ENCODE measurements around the gene ZNF521.

Gene ZNF521

DNA sequence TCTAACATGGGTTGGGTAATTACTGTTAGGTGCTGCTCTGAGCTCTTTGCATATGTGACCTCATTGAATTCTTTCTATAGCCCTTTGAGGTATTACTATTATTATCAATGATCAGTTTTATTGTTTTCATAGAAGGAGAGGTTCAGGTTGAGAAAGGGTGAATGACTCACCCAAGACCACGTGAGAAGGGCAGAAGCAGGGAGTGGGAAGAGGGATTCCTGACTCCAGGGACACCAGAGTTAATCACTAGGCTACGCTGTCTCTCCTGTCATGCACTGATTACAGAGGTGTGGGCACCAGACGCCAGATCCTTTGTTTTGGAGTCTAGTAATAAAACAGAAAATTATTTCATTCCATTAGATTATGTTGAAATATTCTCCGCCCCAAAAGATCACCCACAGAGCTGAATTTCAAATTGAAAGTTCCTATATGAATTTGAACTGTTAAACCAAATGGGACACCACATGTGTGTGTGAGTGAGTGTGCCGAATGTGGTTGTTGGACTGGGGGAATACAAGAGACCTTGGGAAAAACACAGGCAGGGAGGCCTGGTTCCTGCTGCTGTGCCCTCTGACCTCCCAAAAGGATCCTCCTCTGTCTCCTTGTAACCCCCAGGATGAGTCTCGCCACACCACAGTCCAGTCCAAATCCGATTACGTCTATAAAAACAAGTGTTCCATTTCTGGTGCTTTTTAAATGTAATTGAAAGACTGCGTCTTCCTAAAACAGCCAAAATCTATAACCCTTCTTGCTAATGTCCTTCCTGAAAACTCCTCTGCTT lies 215.4 kb downstream of the ZNF521 start:
- H3K9me3 Mint-ChIP-seq = no peaks in the 10 kb centered on the region
- ATAC-seq = no peak
- H3K27me3 Mint-ChIP-seq = no peaks in the 10 kb centered on the region
- H3K36me3 Mint-ChIP-seq = no peaks in the 10 kb centered on the region
- H3K4me1 Mint-ChIP-seq = no peaks in the 10 kb centered on the region
- H3K27ac Mint-ChIP-seq = no peak overlapping the region
- H3K4me3 Mint-ChIP-seq = no peak overlapping the region

DNA sequence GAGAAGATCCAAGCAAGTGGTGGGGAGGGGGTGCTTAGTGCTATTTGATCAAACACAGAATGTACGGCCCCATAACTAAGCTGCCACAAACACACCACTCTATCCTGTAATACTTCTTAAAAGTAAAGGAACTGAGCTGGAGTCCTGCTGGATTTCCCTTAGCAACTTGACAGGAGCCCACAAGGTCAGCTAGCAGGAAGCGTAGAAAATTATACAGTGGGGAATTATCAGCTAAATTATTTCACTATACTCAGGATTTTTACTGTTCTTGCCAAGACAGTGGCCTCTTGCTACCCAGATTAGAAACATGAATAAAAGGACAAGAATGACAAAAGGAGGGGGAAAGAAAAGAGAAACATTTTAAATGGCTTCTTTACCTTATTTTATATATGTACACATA lies 217.1 kb downstream of the ZNF521 start:
- H3K36me3 Mint-ChIP-seq = no peaks in the 10 kb centered on the region
- no peaks in the 10 kb centered on the region for H3K4me1 Mint-ChIP-seq
- no peak overlapping the region for H3K27ac Mint-ChIP-seq
- H3K4me3 Mint-ChIP-seq = no peak overlapping the region
- ATAC-seq = no peak
- H3K9me3 Mint-ChIP-seq = no peaks in the 10 kb centered on the region
- H3K27me3 Mint-ChIP-seq = no peaks in the 10 kb centered on the region

DNA sequence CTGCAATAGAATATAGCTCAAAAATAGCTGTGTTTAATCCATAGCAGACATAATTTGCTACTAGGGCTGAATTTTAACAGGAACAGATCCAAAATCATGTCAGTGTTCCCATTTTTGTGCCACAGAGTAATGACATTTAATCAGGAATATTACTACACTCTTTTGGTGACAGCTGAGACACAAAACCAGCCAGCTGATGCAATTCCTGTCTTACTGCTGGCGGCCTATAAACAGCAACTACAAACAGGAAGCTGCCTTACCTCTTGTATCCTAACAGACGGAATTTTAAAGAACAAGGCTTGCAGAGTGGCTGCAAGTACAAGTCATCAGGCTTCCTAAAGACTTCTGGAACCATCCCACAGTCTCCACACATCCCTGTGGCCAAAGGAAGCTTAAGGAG lies 218.1 kb downstream of the ZNF521 start:
- Mint-ChIP-seq H3K4me1 (no peaks in the 10 kb centered on the region), H3K36me3 (no peaks in the 10 kb centered on the region), H3K27me3 (no peaks in the 10 kb centered on the region), H3K9me3 (no peaks in the 10 kb centered on the region), H3K27ac (no peak overlapping the region), H3K4me3 (no peak overlapping the region)
- ATAC-seq = no peak

DNA sequence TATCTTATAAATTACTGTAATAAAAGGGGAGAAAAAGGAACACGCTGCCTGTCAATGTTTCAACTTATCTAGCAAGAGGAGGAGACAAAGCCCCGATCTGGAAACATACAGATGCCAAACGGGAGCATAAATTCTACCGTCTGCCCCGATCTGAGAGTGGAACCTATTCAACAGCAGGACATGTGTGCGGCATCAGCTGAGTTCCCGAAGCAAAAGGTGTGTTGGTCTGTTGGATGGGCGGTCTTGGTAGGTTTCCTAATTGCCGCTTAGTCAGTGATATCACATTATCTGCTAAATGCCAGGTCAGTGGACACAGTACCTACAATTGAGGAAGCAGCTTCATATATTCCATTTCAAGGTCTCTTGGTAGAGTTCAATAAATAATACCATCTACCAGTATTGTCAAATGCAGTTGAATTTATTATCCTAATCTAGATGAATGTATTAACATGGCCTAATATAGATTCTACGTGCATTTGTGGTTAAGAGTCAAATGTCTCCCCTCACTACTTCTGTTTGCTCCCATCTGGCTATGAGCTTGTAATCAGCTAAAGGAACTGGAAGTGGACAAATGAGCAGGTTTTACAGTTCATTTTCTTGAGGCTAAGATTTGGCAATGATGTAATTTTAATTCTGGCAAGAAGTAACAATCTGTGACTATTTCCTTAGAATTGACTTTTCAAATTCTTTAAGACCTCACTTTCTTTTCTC lies 219.0 kb downstream of the ZNF521 start:
- Mint-ChIP-seq H3K36me3 (no peaks in the 10 kb centered on the region), H3K4me1 (no peaks in the 10 kb centered on the region), H3K4me3 (no peak overlapping the region), H3K9me3 (no peaks in the 10 kb centered on the region), H3K27ac (no peak overlapping the region), H3K27me3 (no peaks in the 10 kb centered on the region)
- no peak for ATAC-seq

DNA sequence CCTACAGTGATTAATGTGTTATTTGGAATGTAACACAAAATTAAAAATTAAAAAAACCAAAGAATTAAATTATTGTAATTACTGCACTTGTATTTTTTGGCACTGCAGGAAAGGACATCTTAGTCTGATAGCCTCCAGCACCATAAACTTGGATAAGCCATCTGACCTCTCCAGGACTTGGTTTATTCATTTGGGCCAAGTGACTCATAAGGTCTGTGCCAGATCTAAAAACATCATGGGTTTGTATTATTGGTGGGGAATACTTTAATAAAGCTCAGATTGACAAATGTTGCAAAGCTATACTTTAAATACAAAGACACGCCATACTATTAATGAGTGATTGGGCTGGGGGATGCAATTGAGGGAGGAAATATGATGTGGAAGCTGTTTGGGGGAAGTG lies 225.2 kb downstream of the ZNF521 start:
- H3K4me3 Mint-ChIP-seq = no peak overlapping the region
- no peaks in the 10 kb centered on the region for H3K27me3 Mint-ChIP-seq
- ATAC-seq = no peak
- no peaks in the 10 kb centered on the region for H3K9me3 Mint-ChIP-seq
- no peak overlapping the region for H3K27ac Mint-ChIP-seq
- no peaks in the 10 kb centered on the region for H3K36me3 Mint-ChIP-seq
- no peaks in the 10 kb centered on the region for H3K4me1 Mint-ChIP-seq

DNA sequence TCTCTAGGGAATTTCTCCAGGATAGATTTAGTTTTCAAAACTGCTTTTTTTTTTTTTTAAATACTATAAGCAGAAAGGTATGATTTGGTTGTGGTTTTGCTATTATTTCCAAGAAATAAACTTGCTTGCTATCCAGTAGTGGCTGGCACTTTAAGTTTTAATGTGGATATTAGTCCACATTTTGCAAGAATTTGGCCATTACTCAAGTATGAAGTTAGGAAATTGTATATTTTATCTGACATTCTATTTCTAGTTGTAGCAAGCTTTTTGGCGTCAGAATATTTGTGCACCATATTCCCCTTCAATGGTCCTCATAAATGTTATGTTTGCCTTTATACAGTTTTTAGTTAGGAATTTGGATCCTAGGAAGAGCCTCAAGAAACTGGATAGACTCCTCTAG lies 226.3 kb downstream of the ZNF521 start:
- Mint-ChIP-seq H3K27ac (no peak overlapping the region), H3K4me3 (no peak overlapping the region), H3K36me3 (no peaks in the 10 kb centered on the region), H3K27me3 (no peaks in the 10 kb centered on the region), H3K4me1 (no peaks in the 10 kb centered on the region), H3K9me3 (no peaks in the 10 kb centered on the region)
- no peak for ATAC-seq

DNA sequence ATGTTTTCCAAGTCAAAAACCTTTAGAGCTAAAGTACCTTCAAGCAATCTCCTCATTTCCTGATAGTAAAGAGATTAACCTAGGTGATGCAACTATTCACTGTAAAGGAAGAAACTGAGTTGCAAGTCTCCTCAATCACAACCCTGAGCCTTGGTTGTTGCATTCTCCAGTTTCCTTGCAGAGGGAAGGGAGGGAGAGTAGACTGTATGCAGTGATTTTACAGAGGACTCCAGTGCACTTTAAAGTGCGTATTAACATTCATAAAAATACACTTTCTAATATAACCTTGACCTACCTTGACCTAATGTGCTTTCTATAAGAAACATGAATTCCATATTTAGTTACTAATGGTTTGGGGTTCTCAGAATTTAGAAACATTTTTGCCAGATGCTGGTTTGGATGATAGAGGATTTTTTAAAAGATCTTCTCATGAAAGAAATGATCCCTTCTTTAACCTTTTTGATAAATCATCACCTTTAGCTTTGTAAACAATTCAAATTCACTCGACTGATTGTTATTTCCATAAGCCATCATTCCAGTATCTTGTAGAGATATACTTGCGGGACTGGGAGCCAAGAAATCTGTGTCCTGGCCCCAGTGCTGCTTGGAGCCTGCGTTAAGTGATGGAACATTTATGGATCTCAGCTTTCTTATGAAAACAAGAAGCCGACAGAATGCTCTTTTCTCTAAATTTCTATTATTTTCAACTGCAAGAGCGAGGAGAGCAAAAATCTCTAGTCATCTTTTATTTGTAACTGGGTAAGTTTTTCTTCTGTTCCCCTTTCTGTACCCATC lies 228.3 kb downstream of the ZNF521 start:
- no peaks in the 10 kb centered on the region for H3K27me3 Mint-ChIP-seq
- H3K4me1 Mint-ChIP-seq = no peaks in the 10 kb centered on the region
- no peak for ATAC-seq
- H3K36me3 Mint-ChIP-seq = no peaks in the 10 kb centered on the region
- H3K4me3 Mint-ChIP-seq = no peak overlapping the region
- peaks cover 2% of the 10 kb centered on the region for H3K9me3 Mint-ChIP-seq
- H3K27ac Mint-ChIP-seq = no peak overlapping the region

DNA sequence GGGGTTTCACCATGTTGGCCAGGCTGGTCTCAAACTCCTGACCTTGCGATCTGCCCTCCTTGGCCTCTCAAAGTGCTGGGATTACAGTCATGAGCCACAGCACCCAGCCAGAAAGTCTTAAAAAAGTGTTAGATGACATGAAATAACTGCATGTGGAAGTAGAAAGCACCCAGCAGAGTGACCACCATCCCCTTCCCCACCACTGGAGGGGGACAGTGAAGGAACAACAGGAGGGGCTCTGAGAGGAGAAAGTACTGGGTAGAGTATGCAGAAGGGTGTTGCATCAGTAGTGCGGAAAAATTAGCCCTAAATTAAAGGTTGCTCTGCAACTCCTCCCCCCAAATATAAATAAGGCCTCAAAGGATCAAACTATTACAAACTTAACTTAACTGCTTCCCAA lies 230.5 kb downstream of the ZNF521 start:
- no peaks in the 10 kb centered on the region for H3K36me3 Mint-ChIP-seq
- no peak for ATAC-seq
- H3K27me3 Mint-ChIP-seq = peaks cover 12% of the 10 kb centered on the region
- H3K27ac Mint-ChIP-seq = no peak overlapping the region
- H3K4me1 Mint-ChIP-seq = no peaks in the 10 kb centered on the region
- H3K9me3 Mint-ChIP-seq = peaks cover 12% of the 10 kb centered on the region
- no peak overlapping the region for H3K4me3 Mint-ChIP-seq

DNA sequence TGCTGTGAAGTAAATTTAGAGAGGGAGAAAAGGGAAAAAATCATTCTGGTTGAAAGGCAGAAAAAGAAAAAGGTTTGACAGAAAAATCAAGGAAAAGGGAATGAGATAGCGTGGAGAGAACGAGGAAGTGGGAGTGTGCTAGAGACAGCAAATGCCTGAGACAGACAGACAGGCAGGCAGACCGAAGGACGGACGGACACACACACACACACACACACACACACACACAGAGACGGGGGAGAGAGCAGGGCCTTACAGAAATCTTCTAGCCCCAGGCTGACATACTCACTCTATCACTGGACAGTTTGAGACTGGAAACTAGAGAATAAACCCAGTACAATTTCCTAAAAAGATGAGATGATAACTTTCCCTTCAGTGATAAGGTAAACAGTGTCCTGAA lies 238.4 kb downstream of the ZNF521 start:
- Mint-ChIP-seq H3K36me3 (no peaks in the 10 kb centered on the region), H3K9me3 (peaks cover 15% of the 10 kb centered on the region), H3K27ac (no peak overlapping the region), H3K4me3 (no peak overlapping the region), H3K4me1 (no peaks in the 10 kb centered on the region), H3K27me3 (peaks cover 21% of the 10 kb centered on the region)
- no peak for ATAC-seq

DNA sequence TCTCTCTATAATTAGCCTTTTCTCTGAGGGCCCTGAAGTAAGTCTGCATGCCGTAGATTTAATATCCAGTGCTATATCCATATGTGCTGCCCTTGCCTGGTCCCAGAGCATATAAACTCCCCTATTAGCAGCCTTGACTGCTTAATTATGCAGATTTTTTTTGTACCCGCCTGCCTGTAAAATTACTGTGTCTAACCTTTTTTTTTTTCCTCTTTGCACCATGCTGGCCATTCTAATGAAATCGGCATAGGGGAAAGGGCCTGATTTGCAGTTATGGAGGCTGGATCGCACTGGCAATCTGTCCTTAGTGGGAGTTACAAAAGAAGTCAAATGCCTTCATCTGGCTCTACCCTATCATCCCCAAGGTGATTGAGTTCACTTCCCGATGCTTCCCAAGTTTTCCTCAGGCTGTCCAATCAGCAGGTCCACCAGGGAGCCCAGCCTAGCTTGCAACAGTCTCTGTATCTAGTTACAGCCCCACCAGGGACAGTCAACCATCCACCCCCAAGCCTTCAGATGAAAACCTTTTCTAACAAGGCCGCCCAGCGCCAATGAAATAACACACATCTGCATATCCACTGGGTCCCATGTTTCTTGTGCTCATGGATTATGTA lies 239.0 kb downstream of the ZNF521 start:
- no peaks in the 10 kb centered on the region for H3K36me3 Mint-ChIP-seq
- no peaks in the 10 kb centered on the region for H3K4me1 Mint-ChIP-seq
- no peak overlapping the region for H3K4me3 Mint-ChIP-seq
- peaks cover 13% of the 10 kb centered on the region for H3K9me3 Mint-ChIP-seq
- ATAC-seq = no peak
- H3K27me3 Mint-ChIP-seq = peaks cover 21% of the 10 kb centered on the region
- H3K27ac Mint-ChIP-seq = no peak overlapping the region

DNA sequence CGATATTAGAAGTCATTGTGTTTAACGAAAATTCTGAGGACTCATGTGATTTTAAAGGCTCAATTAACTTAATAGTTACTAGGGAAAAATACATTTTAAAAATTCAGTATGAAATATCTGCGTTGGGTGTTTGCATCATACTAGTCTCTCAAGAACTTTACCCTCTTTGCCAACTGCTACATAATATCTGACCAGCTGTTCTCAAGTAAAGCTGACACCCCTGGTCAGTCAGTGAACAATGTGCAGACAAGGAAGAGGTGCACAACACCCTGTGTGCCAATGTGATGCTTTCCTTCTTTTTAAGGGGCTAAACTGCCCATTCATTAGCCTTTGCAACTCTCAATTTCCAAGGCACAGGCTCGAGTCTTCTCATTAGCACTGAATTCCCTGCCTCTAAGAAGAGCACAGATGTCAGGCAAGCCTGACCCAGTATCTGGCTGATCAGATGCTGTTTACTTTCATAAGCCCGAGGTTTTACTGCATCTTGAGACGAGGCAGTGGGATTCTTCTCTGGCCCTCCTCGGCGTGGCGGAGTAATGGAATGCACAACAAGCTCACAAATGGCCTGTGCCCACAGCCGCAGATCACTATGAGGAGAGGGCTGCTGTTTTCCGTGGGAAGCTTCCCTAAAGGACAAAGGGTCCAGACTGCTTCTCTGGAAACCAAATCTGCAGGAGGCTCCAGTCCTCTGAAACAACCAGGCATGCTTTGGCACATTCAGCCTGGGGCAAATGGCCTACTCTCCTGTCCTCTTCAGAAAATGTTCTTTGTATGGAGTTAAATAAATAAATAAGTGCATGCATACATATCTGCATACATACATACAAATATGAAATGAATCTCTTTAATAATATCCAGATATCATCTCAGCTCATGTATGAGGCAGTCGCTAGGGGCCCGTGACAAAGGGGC lies 240.3 kb downstream of the ZNF521 start:
- Mint-ChIP-seq H3K27me3 (peaks cover 11% of the 10 kb centered on the region), H3K4me3 (no peak overlapping the region), H3K36me3 (no peaks in the 10 kb centered on the region), H3K27ac (no peak overlapping the region), H3K9me3 (peaks cover 5% of the 10 kb centered on the region), H3K4me1 (no peaks in the 10 kb centered on the region)
- ATAC-seq = no peak

DNA sequence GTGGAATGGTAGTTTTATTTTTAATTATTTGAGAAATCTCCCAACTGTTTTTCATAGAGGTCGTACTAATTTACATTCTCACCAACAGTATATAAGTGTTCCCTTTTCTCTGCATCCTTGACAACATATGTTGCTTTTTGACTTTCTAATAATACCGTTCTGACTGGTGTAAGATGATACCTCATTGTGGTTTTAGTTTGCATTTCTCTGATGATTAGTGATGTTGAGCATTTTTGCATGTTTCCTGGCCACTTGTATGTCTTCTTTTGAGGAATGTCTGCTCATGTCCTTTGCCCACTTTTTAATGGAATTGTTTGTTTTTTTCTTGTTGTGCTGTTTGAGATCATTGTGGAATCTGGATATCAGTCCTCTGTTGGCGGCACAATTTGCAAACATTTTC lies 242.5 kb downstream of the ZNF521 start:
- H3K4me3 Mint-ChIP-seq = no peak overlapping the region

DNA sequence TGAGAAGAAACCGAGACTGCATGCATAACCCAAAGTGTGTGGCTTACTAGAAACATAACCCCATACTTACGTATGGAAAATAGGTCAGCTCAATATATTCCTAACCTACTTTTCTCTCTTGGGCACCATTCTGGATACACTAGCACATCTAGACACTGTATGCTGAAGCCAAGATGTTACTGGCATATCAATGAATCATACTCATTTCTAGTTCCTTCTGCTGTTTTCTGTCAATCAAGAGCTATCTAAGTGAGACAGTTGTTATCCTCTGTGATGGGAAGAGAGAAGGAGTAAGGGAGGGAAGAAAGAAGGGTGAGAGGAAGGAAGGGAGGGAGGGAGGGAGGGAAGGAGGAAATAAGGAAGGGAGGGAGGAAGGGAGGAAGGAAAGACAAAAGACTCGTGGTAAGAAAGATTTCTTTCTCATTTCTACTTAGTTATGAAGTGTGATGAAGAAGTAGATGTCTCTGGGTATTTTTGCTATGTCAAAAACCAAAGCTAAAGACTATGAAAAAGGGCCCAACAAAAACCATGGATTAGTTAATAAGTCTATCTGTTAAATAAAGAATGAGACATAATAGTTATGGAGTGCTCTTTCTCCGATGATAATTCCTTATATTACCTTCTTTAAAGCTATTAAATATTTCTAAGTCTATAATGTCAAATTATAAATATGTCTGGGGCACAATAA lies 248.4 kb downstream of the ZNF521 start:
- H3K4me1 Mint-ChIP-seq = no peaks in the 10 kb centered on the region
- H3K27ac Mint-ChIP-seq = no peak overlapping the region
- no peak overlapping the region for H3K4me3 Mint-ChIP-seq
- no peaks in the 10 kb centered on the region for H3K27me3 Mint-ChIP-seq
- H3K36me3 Mint-ChIP-seq = no peaks in the 10 kb centered on the region
- ATAC-seq = no peak
- H3K9me3 Mint-ChIP-seq = no peaks in the 10 kb centered on the region

More for the DNA sequence above, 242.5 kb downstream of the ZNF521 start:
- H3K27ac Mint-ChIP-seq = no peak overlapping the region
- H3K9me3 Mint-ChIP-seq = peaks cover 3% of the 10 kb centered on the region
- H3K36me3 Mint-ChIP-seq = no peaks in the 10 kb centered on the region
- no peaks in the 10 kb centered on the region for H3K27me3 Mint-ChIP-seq
- no peak for ATAC-seq
- no peaks in the 10 kb centered on the region for H3K4me1 Mint-ChIP-seq

DNA sequence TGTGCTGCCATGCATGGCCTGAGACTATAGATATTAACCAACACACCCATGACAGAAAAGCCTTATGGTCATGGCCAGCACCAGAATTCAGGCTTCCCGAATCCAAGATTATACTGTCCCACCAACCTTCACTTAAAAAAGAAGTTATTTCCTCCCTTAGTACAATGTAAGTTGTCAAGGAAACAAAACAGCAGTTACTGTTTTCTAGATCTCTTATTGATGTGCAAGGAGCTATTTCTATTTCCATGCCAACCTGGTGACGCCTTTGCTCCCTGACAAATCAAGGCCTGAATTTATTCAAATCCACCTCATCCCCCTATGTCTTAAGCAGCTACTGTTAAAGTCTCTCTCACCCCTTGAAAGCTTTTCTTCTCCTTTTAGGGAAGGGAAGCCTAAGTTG lies 249.3 kb downstream of the ZNF521 start:
- H3K4me3 Mint-ChIP-seq = no peak overlapping the region
- H3K36me3 Mint-ChIP-seq = no peaks in the 10 kb centered on the region
- no peaks in the 10 kb centered on the region for H3K27me3 Mint-ChIP-seq
- H3K4me1 Mint-ChIP-seq = no peaks in the 10 kb centered on the region
- ATAC-seq = no peak
- no peaks in the 10 kb centered on the region for H3K9me3 Mint-ChIP-seq
- no peak overlapping the region for H3K27ac Mint-ChIP-seq

All from stimulated activated memory B cell treated with anti-CD40 and anti-IgM and Interleukin-4, amounts not matched to agents 10 μg/mL and 1 μg/mL and 100 μg/mL, for 72 hours (primary cell).